GM23338 (cell line): ENCODE results near the gene MYORG. TPM values are rescaled to one million over a fixed set of nuclear protein-coding genes. Genes with fewer than 3 reads are reported as not detected.

Experiments used
- ATAC-seq: fragments of 200-7000 bp; cut with Tn5 transposase; 3 replicates; pipeline ENCODE4 v1.9.1; 2020
- DNase-seq: peaks from one replicate; pipeline ENCODE4 v3.0.0-alpha.2; 2015; ENCODE audit warnings: low spot score
- H2AFZ ChIP-seq: fragments of 200-600 bp; sonication (generic); 2 replicates; pipeline ENCODE4 v1.8.0; 2016; ENCODE audit warnings: antibody characterized with exemption, mild to moderate bottlenecking, moderate library complexity
- H3F3A ChIP-seq: fragments of 200-600 bp; sonication (generic); replicated peaks from 2 replicates; pipeline ENCODE4 v1.8.0; 2017; ENCODE audit warnings: antibody characterized with exemption, mixed run types, low read depth
- H3K27ac ChIP-seq: fragments of 200-600 bp; sonication (generic); 2 replicates; pipeline ENCODE4 v1.6.1; 2016; ENCODE audit warnings: low read depth
- H3K27me3 ChIP-seq: fragments of 200-600 bp; sonication (generic); 2 replicates; pipeline ENCODE4 v1.8.0; 2016; ENCODE audit warnings: mild to moderate bottlenecking, mixed run types, moderate library complexity; ENCODE audit not compliant: insufficient read depth
- H3K36me3 ChIP-seq: fragments of 200-600 bp; sonication (generic); 2 replicates; pipeline ENCODE4 v1.8.0; 2016; ENCODE audit warnings: mild to moderate bottlenecking; ENCODE audit not compliant: insufficient read depth
- H3K4me1 ChIP-seq: fragments of 200-600 bp; sonication (generic); 2 replicates; pipeline ENCODE4 v1.8.0; 2016; ENCODE audit warnings: mild to moderate bottlenecking, moderate library complexity; ENCODE audit not compliant: insufficient read depth
- H3K4me2 ChIP-seq: fragments of 200-600 bp; sonication (generic); 2 replicates; pipeline ENCODE4 v1.7.1; 2017; ENCODE audit warnings: mixed run types
- H3K4me3 ChIP-seq: fragments of 200-600 bp; sonication (generic); 2 replicates; pipeline ENCODE4 v1.6.1; 2016; ENCODE audit warnings: mixed run types
- H3K79me2 ChIP-seq: fragments of 200-600 bp; sonication (generic); replicated peaks from 2 replicates; pipeline ENCODE4 v1.8.0; 2017; ENCODE audit warnings: mild to moderate bottlenecking; ENCODE audit not compliant: insufficient read depth
- H3K9me2 ChIP-seq: fragments of 200-600 bp; sonication (generic); 2 replicates; pipeline ENCODE4 v1.8.0; 2017; ENCODE audit not compliant: insufficient read depth
- H4K20me1 ChIP-seq: fragments of 200-600 bp; sonication (generic); replicated peaks from 2 replicates; pipeline ENCODE4 v1.8.0; 2017; ENCODE audit warnings: mild to moderate bottlenecking; ENCODE audit not compliant: insufficient read depth
- H3K27ac Mint-ChIP-seq: 2 replicates; pipeline ENCODE4 v1.8.0; 2020; ENCODE audit warnings: inconsistent platforms, mild to moderate bottlenecking, moderate library complexity, mixed read lengths
- H3K27me3 Mint-ChIP-seq: 3 replicates; pipeline ENCODE4 v1.8.0; 2022; ENCODE audit warnings: low read depth, mild to moderate bottlenecking, moderate library complexity, mixed read lengths, inconsistent platforms; ENCODE audit not compliant: insufficient read depth, poor library complexity
- H3K36me3 Mint-ChIP-seq: 3 replicates; pipeline ENCODE4 v1.8.0; 2021; ENCODE audit warnings: low read depth, mild to moderate bottlenecking, inconsistent platforms, moderate library complexity, mixed read lengths
- H3K4me1 Mint-ChIP-seq: 3 replicates; pipeline ENCODE4 v1.8.0; 2020; ENCODE audit warnings: mild to moderate bottlenecking, inconsistent platforms, mixed read lengths
- H3K4me3 Mint-ChIP-seq: 3 replicates; pipeline ENCODE4 v1.8.0; 2021; ENCODE audit warnings: moderate library complexity, mild to moderate bottlenecking, inconsistent platforms, mixed read lengths
- H3K9me3 Mint-ChIP-seq: 3 replicates; pipeline ENCODE4 v1.8.0; 2020; ENCODE audit warnings: moderate library complexity, mild to moderate bottlenecking, inconsistent platforms, mixed read lengths
- REST ChIP-seq: IDR thresholded peaks from one replicate; pipeline ENCODE4 v1.6.1; 2018; ENCODE audit warnings: antibody characterized with exemption; ENCODE audit not compliant: unreplicated experiment
- ZNF462 ChIP-seq: fragments of 250-450 bp; sonication (Bioruptor Pico); IDR thresholded peaks from 2 replicates; pipeline ENCODE4 v1.5.0; 2020; ENCODE audit warnings: mild to moderate bottlenecking, moderate library complexity
- polyA plus RNA-seq: library from polyadenylated mRNA; unstranded; fragments of >200 nt; fragmentation: Nextera tagmentation; extraction: Ambion mirVana; gene quantifications from 2 replicates; pipeline ENCODE4 v1.2.1, GENCODE V29; 2016
- total RNA-seq: library from RNA; depleted of rRNA; stranded (reverse); fragments of >200 nt; shearing (Covaris generic); gene quantifications from 2 replicates; pipeline ENCODE4 v1.2.3, GENCODE V29; 2014

Gene MYORG
- total and polyA plus RNA-seq, 2 experiments from 2014 or later: 1.5 to 7.3 TPM

GRCh38 chr9:34333836-34334235 lies 42.9 kb downstream of the MYORG start (continued):
- TF ChIP-seq ZNF462 (CRISPR knock-in tag): no peak
- TF ChIP-seq REST: no peak

GRCh38 chr9:34332076-34332964 lies 44.4 kb downstream of the MYORG start:
- no peak for ATAC-seq
- Histone ChIP-seq H3K4me1 (peaks cover 25% of the 10 kb centered on the region), H3K36me3 (no peaks in the 10 kb centered on the region), H3K27me3 (no peaks in the 10 kb centered on the region), H2AFZ (no peak overlapping the region), H4K20me1 (no peaks in the 10 kb centered on the region; the same call in 1 of the 2 replicates), H3K4me3 (no peak overlapping the region), H3K79me2 (peaks cover 5% of the 10 kb centered on the region; the same call in 1 of the 2 replicates), H3K4me2 (no peak overlapping the region; the same call in 1 of the 2 replicates), H3K27ac (no peak overlapping the region), H3K9me2 (no peaks in the 10 kb centered on the region), H3F3A (peaks cover 7% of the 10 kb centered on the region; the same call in 1 of the 2 replicates)
- H3K9me3 Mint-ChIP-seq: no peaks in the 10 kb centered on the region
- peaks cover 15% of the 10 kb centered on the region for H3K27me3 Mint-ChIP-seq
- H3K36me3 Mint-ChIP-seq: no peaks in the 10 kb centered on the region
- peaks cover 31% of the 10 kb centered on the region for H3K4me1 Mint-ChIP-seq
- no peak overlapping the region; the same call in 2 of the 3 replicates for H3K4me3 Mint-ChIP-seq
- no peak overlapping the region for H3K27ac Mint-ChIP-seq
- peak; percentile 60 for DNase-seq
- no peak for TF ChIP-seq ZNF462 (CRISPR knock-in tag)
